Fibroblast of mammary gland (primary cell): ENCODE measurements around the gene NHLH1.

Source experiments
- DNase-seq: peaks from one replicate; pipeline ENCODE4 v3.0.0-alpha.2; 2010; ENCODE audit warnings: low read depth
- H3K4me3 ChIP-seq: 2 replicates; pipeline ENCODE4 v1.5.1; 2011; ENCODE audit warnings: low read depth, mild to moderate bottlenecking, low read length, moderate library complexity; ENCODE audit not compliant: control insufficient read depth
- TF ChIP-seq, protein P1 (sequence below): conservative IDR thresholded peaks from 2 replicates; pipeline ENCODE4 v1.5.1; 2011; ENCODE audit warnings: low read depth, low read length, inconsistent platforms; ENCODE audit not compliant: control insufficient read depth, insufficient read depth

NHLH1 gene

DNA sequence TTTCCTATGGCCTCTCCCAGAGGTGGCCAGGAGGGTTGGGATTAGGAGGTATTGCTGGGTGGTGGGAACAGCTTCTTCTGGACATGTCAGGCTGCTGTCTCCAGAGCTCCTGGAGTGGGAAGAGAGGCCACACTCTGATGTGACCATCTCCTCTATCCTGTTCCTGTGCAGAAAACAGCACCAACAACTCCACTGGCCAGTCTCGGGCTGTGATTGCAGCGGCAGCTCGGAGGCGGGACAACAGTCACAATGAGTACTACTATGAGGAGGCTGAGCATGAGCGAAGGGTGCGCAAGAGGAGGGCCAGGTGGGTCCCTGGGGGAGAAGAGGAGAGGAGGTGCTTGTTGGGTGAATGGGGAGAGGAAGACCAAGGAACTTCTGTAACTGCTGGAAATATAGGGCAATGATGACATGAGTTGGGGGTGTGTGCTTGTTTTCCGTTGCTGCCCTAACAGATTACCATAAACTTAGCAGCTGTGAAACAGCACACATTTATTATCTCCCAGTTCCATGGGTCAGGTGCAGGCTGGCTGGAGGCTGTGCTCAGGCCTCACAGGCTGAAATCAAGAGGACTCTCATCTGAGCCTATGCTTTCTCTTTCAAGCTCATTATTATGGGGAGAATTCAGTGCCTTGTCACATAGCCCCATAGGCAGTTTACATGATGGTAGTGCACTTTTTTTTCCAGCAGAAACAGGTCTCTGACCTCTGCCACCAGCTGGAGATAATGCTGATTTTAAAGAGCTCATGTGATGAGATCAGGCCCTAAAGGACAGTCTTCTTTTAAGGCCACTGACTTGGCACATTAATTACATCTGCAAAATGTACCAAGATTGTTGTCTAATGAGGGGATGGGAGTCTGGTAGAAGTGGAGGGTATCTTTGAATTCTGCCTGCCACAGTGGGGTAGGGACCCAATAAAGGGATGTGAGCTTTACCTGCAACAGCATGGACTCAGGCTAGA is 54.3 kb downstream of the NHLH1 start:
- H3K4me3 ChIP-seq = no peak overlapping the region
- DNase-seq = no peak
- TF ChIP-seq, protein P1, sequence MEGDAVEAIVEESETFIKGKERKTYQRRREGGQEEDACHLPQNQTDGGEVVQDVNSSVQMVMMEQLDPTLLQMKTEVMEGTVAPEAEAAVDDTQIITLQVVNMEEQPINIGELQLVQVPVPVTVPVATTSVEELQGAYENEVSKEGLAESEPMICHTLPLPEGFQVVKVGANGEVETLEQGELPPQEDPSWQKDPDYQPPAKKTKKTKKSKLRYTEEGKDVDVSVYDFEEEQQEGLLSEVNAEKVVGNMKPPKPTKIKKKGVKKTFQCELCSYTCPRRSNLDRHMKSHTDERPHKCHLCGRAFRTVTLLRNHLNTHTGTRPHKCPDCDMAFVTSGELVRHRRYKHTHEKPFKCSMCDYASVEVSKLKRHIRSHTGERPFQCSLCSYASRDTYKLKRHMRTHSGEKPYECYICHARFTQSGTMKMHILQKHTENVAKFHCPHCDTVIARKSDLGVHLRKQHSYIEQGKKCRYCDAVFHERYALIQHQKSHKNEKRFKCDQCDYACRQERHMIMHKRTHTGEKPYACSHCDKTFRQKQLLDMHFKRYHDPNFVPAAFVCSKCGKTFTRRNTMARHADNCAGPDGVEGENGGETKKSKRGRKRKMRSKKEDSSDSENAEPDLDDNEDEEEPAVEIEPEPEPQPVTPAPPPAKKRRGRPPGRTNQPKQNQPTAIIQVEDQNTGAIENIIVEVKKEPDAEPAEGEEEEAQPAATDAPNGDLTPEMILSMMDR = no peak

DNA sequence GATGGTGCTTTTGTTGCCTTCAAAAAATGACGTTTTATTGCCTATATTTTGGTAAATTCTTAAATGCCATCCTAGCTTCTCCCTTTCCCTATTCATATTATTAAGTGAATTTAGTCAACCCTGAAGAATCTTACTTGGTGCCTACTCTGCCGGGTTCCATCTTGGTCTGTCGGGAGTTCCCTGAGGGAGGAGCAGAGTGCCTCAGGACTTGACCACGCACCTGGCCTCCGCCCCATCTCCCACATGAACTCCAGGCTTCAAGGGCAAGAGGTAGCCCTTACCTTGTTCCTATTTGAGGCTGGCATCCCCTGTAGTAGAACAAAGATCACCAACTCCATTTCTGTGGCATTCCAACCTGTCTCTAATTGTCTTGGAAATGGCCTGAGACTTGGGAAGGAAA is 55.0 kb downstream of the NHLH1 start:
- DNase-seq = no peak
- TF ChIP-seq, protein P1 = no peak
- no peak overlapping the region for H3K4me3 ChIP-seq
